T-helper 1 cell treated with Interleukin-12 subunit alpha and Interleukin-12 subunit beta and Interleukin-4 antibody, amounts not matched to agents 30 μg/mL and 1 μg/mL, for 36 hours (primary cell): ENCODE measurements around the gene HOXA11.

ENCODE experiments used
- H3K27ac Mint-ChIP-seq: one replicate; pipeline ENCODE4 v1.8.0; 2021; ENCODE audit warnings: mild to moderate bottlenecking, mixed read lengths
- H3K27me3 Mint-ChIP-seq: one replicate; pipeline ENCODE4 v1.8.0; 2021; ENCODE audit warnings: low read depth, mixed read lengths
- H3K36me3 Mint-ChIP-seq: one replicate; pipeline ENCODE4 v1.8.0; 2021; ENCODE audit warnings: low read depth, mixed read lengths
- H3K4me1 Mint-ChIP-seq: one replicate; pipeline ENCODE4 v1.8.0; 2021; ENCODE audit warnings: low read depth, mixed read lengths
- H3K4me3 Mint-ChIP-seq: one replicate; pipeline ENCODE4 v1.8.0; 2021; ENCODE audit warnings: mild to moderate bottlenecking, moderate library complexity, mixed read lengths
- H3K9me3 Mint-ChIP-seq: one replicate; pipeline ENCODE4 v1.8.0; 2021; ENCODE audit warnings: mixed read lengths

The HOXA11 gene

GRCh38 chr7:27141923-27142579, 43.0 kb downstream of the HOXA11 start:
- H3K27ac Mint-ChIP-seq: no peak overlapping the region
- H3K4me1 Mint-ChIP-seq: peaks cover 1% of the 10 kb centered on the region
- H3K9me3 Mint-ChIP-seq: no peaks in the 10 kb centered on the region
- H3K27me3 Mint-ChIP-seq: peaks cover 31% of the 10 kb centered on the region
- H3K36me3 Mint-ChIP-seq: no peaks in the 10 kb centered on the region
- no peak overlapping the region for H3K4me3 Mint-ChIP-seq

GRCh38 chr7:27141137-27141922, 43.7 kb downstream of the HOXA11 start:
- Mint-ChIP-seq H3K4me1 (peaks cover 1% of the 10 kb centered on the region), H3K27me3 (peaks cover 26% of the 10 kb centered on the region), H3K27ac (no peak overlapping the region), H3K36me3 (no peaks in the 10 kb centered on the region), H3K9me3 (no peaks in the 10 kb centered on the region), H3K4me3 (no peak overlapping the region)

- H3K27me3 Mint-ChIP-seq: peaks cover 32% of the 10 kb centered on the region
- H3K27ac Mint-ChIP-seq: no peak overlapping the region
- no peaks in the 10 kb centered on the region for H3K9me3 Mint-ChIP-seq
- H3K4me1 Mint-ChIP-seq: peaks cover 8% of the 10 kb centered on the region
- H3K4me3 Mint-ChIP-seq: no peak overlapping the region
- no peaks in the 10 kb centered on the region for H3K36me3 Mint-ChIP-seq
Measured at GRCh38 chr7:27140126-27140857, 44.7 kb downstream of the HOXA11 start.

GRCh38 chr7:27139334-27140125, 45.5 kb downstream of the HOXA11 start:
- Mint-ChIP-seq H3K27ac (no peak overlapping the region), H3K36me3 (no peaks in the 10 kb centered on the region), H3K4me1 (peaks cover 15% of the 10 kb centered on the region), H3K4me3 (no peak overlapping the region), H3K9me3 (no peaks in the 10 kb centered on the region), H3K27me3 (peaks cover 34% of the 10 kb centered on the region)

- Mint-ChIP-seq H3K4me1 (peaks cover 21% of the 10 kb centered on the region), H3K36me3 (no peaks in the 10 kb centered on the region), H3K9me3 (no peaks in the 10 kb centered on the region), H3K27ac (no peak overlapping the region), H3K27me3 (peaks cover 40% of the 10 kb centered on the region), H3K4me3 (no peak overlapping the region)
Measured at GRCh38 chr7:27138985-27139333, 46.1 kb downstream of the HOXA11 start.

GRCh38 chr7:27138472-27138871, 46.6 kb downstream of the HOXA11 start:
- no peak overlapping the region for H3K27ac Mint-ChIP-seq
- H3K36me3 Mint-ChIP-seq: no peaks in the 10 kb centered on the region
- peaks cover 24% of the 10 kb centered on the region for H3K4me1 Mint-ChIP-seq
- H3K27me3 Mint-ChIP-seq: peaks cover 43% of the 10 kb centered on the region
- H3K4me3 Mint-ChIP-seq: no peak overlapping the region
- no peaks in the 10 kb centered on the region for H3K9me3 Mint-ChIP-seq

GRCh38 chr7:27137640-27138315, 47.3 kb downstream of the HOXA11 start:
- Mint-ChIP-seq H3K27me3 (peaks cover 47% of the 10 kb centered on the region), H3K4me3 (no peak overlapping the region), H3K9me3 (no peaks in the 10 kb centered on the region), H3K27ac (no peak overlapping the region), H3K36me3 (no peaks in the 10 kb centered on the region), H3K4me1 (peaks cover 28% of the 10 kb centered on the region)

GRCh38 chr7:27134392-27134791, 50.6 kb downstream of the HOXA11 start:
- Mint-ChIP-seq H3K27ac (peak overlapping the region; percentile 34), H3K27me3 (peaks cover 58% of the 10 kb centered on the region), H3K4me3 (peak overlapping the region; percentile 35)

GRCh38 chr7:27133409-27134231, 51.4 kb downstream of the HOXA11 start:
- Mint-ChIP-seq H3K27ac (no peak overlapping the region), H3K4me3 (peak overlapping the region; percentile 35), H3K27me3 (peaks cover 62% of the 10 kb centered on the region), H3K36me3 (peaks cover 1% of the 10 kb centered on the region), H3K4me1 (peaks cover 28% of the 10 kb centered on the region), H3K9me3 (no peaks in the 10 kb centered on the region)

More at GRCh38 chr7:27134392-27134791, 50.6 kb downstream of the HOXA11 start:
- peaks cover 1% of the 10 kb centered on the region for H3K36me3 Mint-ChIP-seq
- no peaks in the 10 kb centered on the region for H3K9me3 Mint-ChIP-seq
- peaks cover 28% of the 10 kb centered on the region for H3K4me1 Mint-ChIP-seq

- Mint-ChIP-seq H3K4me3 (no peak overlapping the region), H3K4me1 (peaks cover 28% of the 10 kb centered on the region), H3K27ac (no peak overlapping the region), H3K27me3 (peaks cover 65% of the 10 kb centered on the region), H3K36me3 (peaks cover 1% of the 10 kb centered on the region), H3K9me3 (no peaks in the 10 kb centered on the region)
Measured at GRCh38 chr7:27132978-27133377, 52.1 kb downstream of the HOXA11 start.

- no peak overlapping the region for H3K27ac Mint-ChIP-seq
- H3K4me1 Mint-ChIP-seq: peaks cover 27% of the 10 kb centered on the region
- no peak overlapping the region for H3K4me3 Mint-ChIP-seq
- peaks cover 1% of the 10 kb centered on the region for H3K36me3 Mint-ChIP-seq
- H3K27me3 Mint-ChIP-seq: peaks cover 66% of the 10 kb centered on the region
- H3K9me3 Mint-ChIP-seq: no peaks in the 10 kb centered on the region
Measured at GRCh38 chr7:27132214-27132613, 52.8 kb downstream of the HOXA11 start.

- Mint-ChIP-seq H3K27ac (no peak overlapping the region), H3K4me3 (peak overlapping the region; percentile 40), H3K9me3 (no peaks in the 10 kb centered on the region), H3K36me3 (peaks cover 1% of the 10 kb centered on the region), H3K4me1 (peaks cover 27% of the 10 kb centered on the region), H3K27me3 (peaks cover 71% of the 10 kb centered on the region)
Measured at GRCh38 chr7:27131390-27131819, 53.6 kb downstream of the HOXA11 start.
